WTC11 (cell line): Measurements from ENCODE around the gene UTP4.

Source experiments
- CREB1 ChIP-seq: sonication (generic); formaldehyde crosslinking; IDR thresholded peaks from 2 replicates; pipeline ENCODE4 v1.8.0; 2023; ENCODE audit warnings: mild to moderate bottlenecking, missing genetic modification reagents
- CTCF ChIP-seq: fragments of 200-600 bp; IDR thresholded peaks from 2 replicates; pipeline ENCODE4 v1.8.0; 2022; ENCODE audit warnings: antibody characterized with exemption
- E2F4 ChIP-seq: sonication (generic); formaldehyde crosslinking; IDR thresholded peaks from 2 replicates; pipeline ENCODE4 v1.8.1; 2022; ENCODE audit warnings: low read depth, mild to moderate bottlenecking, moderate library complexity, missing genetic modification reagents, borderline replicate concordance
- KAT7 ChIP-seq: sonication (generic); formaldehyde crosslinking; IDR thresholded peaks from 2 replicates; pipeline ENCODE4 v1.8.1; 2023; ENCODE audit warnings: missing genetic modification reagents, mild to moderate bottlenecking, borderline replicate concordance
- NR2C2 ChIP-seq: sonication (generic); formaldehyde crosslinking; IDR thresholded peaks from 2 replicates; pipeline ENCODE4 v1.8.0; 2022; ENCODE audit warnings: mild to moderate bottlenecking, missing genetic modification reagents
- ZNF121 ChIP-seq: sonication (generic); formaldehyde crosslinking; IDR thresholded peaks from 2 replicates; pipeline ENCODE4 v1.8.0; 2023; ENCODE audit warnings: missing genetic modification reagents
- TF ChIP-seq, protein P1 (sequence below): sonication (generic); formaldehyde crosslinking; IDR thresholded peaks from 2 replicates; pipeline ENCODE4 v1.8.1; 2023; ENCODE audit warnings: mild to moderate bottlenecking, moderate library complexity, missing genetic modification reagents

- TF ChIP-seq CREB1 (CRISPR knock-in tag) (no peak), E2F4 (CRISPR knock-in tag) (no peak), CTCF (no peak), ZNF121 (no peak), NR2C2 (CRISPR knock-in tag) (no peak), KAT7 (CRISPR knock-in tag) (no peak)
- TF ChIP-seq, protein P1, sequence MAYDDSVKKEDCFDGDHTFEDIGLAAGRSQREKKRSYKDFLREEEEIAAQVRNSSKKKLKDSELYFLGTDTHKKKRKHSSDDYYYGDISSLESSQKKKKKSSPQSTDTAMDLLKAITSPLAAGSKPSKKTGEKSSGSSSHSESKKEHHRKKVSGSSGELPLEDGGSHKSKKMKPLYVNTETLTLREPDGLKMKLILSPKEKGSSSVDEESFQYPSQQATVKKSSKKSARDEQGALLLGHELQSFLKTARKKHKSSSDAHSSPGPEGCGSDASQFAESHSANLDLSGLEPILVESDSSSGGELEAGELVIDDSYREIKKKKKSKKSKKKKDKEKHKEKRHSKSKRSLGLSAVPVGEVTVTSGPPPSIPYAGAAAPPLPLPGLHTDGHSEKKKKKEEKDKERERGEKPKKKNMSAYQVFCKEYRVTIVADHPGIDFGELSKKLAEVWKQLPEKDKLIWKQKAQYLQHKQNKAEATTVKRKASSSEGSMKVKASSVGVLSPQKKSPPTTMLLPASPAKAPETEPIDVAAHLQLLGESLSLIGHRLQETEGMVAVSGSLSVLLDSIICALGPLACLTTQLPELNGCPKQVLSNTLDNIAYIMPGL (CRISPR knock-in tag): no peak; the same call in 1 of the 2 replicates
These were observed 55.2 kb downstream of the UTP4 start for GRCh38 chr16:69187446-69188235.
